NCI-H345 treated with DMSO at 0.1 percent for 48 hours (cell line): ENCODE measurements around the gene GPC6.
A peak's percentile ranks its signal among the peaks of the same experiment; 100 is the strongest.

Experiments used
- DNase-seq: peaks from one replicate; lab custom pipeline; 2025; ENCODE audit not compliant: unreplicated experiment; lab: John Stamatoyannopoulos, UW

The GPC6 gene

GRCh38 chr13:94419304-94419924, 1192.8 kb downstream of the GPC6 start:
- DNase-seq: no peak

- no peak for DNase-seq
Measured at GRCh38 chr13:94419925-94420305, 1193.3 kb downstream of the GPC6 start.

- DNase-seq: no peak
Measured at GRCh38 chr13:94427313-94427953, 1200.8 kb downstream of the GPC6 start.

- no peak for DNase-seq
Measured at GRCh38 chr13:94431574-94431973, 1205.0 kb downstream of the GPC6 start.

GRCh38 chr13:94431987-94432386, 1205.4 kb downstream of the GPC6 start:
- no peak for DNase-seq

- peak; percentile 69 for DNase-seq
Measured at GRCh38 chr13:94433055-94433961, 1206.7 kb downstream of the GPC6 start.

- DNase-seq: peak; percentile 64
Measured at GRCh38 chr13:94435604-94436226, 1209.1 kb downstream of the GPC6 start.

- no peak for DNase-seq
Measured at GRCh38 chr13:94444826-94445225, 1218.2 kb downstream of the GPC6 start.

- DNase-seq: no peak
Measured at GRCh38 chr13:94454334-94454733, 1227.7 kb downstream of the GPC6 start.

- no peak for DNase-seq
Measured at GRCh38 chr13:94454906-94455305, 1228.3 kb downstream of the GPC6 start.

- no peak for DNase-seq
Measured at GRCh38 chr13:94455414-94455813, 1228.8 kb downstream of the GPC6 start.
